GM18508 (cell line): ENCODE data around the gene FAM163B.

ENCODE experiments used
- ATAC-seq: cut with Tn5 transposase; IDR thresholded peaks from one replicate; pipeline ENCODE4 v1.9.1; 2021; ENCODE audit warnings: moderate number of reproducible peaks; ENCODE audit not compliant: insufficient read depth, unreplicated experiment

Gene FAM163B

DNA sequence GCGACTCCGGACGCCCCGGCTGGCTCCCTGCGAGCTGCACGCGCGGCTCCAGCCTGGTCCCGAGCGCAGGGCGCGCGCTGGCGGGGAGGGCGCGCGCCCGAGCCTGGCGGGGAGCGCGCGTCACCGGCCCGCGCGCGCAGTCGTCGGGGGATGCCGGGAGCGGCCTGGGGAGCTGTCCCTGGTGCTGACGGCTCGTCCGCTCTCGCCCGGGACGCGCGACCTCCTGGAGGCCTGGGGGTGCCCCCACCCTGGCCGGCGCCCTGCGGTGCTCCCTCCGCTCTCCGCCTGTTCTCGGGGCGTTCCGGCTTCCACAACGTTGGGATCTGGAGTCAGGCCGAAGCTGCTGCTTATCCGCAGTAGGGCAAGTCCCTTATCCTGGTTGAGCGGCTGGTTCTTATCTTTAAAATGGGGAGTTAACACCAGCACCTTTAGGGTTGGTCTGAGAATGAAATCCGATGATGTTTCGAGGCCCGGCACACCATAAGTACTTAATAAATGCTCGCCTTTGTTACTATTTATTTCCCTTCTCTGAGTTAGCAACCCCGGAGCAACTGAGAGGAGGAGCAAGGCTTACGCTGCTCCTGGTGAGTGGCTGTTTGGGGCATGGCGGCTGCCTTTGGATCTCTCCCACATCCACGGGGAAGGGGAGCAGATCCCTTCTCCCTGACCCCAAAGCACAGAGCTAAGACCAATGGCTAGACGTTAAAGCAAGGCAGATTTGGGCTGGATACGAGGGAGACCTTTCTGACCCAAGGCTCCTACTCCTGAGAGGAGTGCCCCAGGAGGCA is at the start of gene FAM163B:
FAM163B (minus strand) TSS at position 79 of the 788 bp plus-strand sequence. CDS start 29,166 bp downstream, outside the sequence.
- no peak for ATAC-seq

DNA sequence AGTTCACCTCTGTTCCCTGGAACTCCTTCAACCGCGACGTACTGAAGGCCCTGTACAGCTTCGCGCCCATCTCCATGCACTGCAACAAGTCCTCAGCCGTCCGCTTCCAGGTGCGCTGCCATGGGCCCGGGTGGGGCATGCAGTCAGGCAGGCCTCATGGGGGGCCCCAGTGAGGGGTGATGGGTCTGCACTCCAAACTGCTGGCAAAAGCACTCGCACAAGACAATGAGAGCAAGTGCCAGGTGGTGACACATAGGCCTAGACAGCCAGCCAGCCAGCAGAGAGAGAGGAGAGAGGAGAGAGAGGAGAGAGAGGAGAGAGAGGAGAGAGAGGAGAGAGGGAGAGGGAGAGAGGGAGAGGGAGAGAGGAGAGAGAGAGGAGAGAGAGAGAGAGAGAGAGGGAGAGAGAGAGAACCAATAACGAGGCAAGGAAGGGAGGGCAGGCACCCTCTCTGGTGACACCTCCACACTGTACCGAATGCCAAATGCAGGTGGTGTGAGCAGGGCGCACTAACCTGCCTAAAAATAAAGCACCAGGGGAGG is 48.0 kb upstream of the FAM163B start:
- no peak for ATAC-seq

GRCh38 chr9:133656211-133657119 is 47.3 kb upstream of the FAM163B start:
- no peak for ATAC-seq

DNA sequence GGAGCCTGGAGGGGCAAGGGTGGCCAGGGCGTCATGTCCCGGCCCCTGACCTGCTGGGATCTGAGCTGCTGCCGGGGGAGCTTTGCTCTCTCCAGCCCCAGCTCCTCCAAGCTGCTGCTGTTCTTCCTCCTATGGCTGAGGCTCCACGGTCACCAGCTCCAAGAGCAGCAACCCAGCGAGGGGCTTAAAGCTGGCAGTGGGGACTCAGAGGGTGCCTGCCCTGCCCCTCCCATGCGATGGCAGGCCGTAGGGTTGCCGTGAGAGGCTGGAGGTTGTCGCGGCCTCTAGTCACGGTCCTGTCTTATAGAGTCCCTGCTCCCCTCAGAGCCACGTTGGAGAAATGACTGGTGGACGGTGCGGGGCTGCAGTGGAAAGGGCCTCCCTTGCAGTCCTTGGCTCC is 46.5 kb upstream of the FAM163B start:
- ATAC-seq = no peak

DNA sequence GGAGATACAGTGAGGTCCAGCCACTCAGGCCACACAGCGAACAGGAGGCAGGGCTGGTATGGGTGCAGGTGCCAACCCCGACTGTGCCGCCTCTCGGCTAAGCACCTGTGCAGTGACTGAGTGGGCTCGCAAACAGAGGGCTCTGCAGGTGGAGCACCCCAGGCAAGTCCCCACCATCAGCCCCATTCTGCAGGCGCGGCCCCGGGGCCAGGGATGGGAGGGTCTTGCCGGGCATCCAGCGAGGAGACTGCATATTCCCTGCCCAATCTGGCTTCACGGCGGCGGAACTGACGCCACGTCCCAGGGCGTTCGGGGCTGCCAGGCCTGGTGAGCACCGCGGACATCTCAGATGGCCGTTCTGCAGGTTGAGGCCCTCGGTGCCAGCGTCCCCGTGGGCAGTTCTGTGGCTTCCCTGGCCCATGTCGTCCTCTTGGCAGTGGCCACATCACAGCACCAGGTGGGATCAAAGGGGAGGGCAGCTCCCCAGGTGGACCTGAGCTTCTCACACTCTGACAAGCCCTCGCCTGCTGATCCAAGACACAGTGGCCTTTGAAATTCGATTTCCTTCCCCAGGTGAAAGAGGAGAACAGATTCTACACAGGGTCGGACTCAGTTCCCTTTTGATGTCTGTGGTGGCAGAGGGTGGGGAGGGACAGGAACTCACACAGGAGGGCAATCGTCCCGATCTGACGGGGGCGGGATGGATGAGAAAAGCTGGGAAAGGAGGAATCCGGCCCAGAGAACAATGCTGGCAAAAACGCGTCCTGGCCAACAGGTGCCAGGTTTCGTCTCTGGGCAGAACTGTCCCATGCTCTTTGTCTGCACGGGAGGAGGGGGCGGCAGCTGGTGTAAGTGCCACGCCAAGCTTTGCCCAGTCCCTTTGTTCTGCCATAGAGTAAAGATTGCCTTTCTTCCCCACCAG is 45.8 kb upstream of the FAM163B start:
- ATAC-seq = no peak

DNA sequence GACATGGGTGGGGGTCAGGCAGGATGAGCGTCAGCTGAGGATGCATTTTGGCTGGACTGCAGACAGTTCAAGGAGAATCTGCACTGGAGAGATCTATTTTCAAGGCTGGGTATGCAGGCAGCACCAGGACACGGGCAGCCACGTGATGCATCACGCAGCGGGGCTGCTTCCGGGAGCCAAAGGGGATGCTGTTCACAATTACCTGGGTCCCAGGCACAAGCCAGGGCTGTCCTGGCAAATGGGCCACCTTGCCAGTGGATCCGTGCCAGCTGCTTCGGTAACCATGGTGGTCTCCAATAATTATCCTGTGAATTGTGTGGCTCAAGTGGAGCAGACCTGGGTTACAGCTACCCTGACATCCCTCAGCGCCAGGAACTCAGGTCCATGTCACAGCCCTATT is 44.4 kb upstream of the FAM163B start:
- ATAC-seq = no peak

DNA sequence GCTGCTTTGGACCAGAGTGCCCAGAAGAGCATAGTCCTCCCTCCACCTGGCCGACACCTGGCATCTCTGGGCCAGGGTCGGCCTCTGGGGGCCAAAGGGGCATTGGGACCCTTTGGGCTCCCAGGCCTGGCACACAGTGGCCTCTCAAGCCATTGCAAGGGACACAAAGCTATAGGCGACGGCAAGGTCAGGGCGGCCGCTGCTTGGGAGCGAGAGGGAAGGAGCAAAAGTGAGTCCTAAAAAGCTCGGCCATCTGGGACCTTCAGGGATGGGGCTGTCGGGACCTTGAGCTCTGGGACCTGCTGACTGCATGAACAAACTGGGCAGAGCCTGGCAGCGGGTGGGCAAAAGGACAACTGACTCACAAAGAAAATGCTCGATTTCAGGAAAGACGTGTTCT is 40.8 kb upstream of the FAM163B start:
- ATAC-seq = no peak

- no peak for ATAC-seq
These were observed 40.0 kb upstream of the FAM163B start for GRCh38 chr9:133649194-133649593.

DNA sequence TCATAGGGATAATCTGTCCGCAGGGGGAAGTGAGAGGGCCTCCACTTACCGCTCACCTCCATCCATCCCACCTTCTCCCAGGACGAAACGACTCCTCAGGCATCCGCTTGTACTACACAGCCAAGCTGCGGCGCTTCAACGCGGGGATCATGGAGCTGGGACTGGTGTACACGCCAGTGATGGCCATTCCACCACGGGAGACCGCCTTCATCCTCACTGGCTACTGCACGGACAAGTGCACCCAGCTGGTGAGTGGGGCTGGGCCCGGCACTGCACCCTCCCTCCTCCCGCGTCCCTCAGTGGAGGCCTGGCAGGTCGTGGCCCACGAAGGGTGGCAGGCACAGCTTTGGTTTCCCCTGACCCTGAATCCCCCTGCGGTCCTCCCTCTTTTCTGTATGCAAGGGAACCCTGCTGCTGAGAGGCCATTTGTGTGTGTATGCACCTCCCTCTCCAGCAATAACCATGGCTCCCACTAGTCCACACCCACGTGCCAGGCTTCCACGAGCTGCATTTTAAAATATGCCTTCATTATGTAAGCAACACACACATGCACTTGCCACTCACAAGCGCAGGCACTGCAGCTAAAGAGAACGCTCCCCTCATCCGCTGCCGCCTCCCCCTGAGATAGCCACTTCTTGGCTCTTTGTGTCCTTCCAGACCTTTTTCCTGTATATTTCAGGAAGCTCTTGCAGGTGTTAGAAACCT is 38.7 kb upstream of the FAM163B start:
- no peak for ATAC-seq

GRCh38 chr9:133647148-133647547 is 38.0 kb upstream of the FAM163B start:
- no peak for ATAC-seq

DNA sequence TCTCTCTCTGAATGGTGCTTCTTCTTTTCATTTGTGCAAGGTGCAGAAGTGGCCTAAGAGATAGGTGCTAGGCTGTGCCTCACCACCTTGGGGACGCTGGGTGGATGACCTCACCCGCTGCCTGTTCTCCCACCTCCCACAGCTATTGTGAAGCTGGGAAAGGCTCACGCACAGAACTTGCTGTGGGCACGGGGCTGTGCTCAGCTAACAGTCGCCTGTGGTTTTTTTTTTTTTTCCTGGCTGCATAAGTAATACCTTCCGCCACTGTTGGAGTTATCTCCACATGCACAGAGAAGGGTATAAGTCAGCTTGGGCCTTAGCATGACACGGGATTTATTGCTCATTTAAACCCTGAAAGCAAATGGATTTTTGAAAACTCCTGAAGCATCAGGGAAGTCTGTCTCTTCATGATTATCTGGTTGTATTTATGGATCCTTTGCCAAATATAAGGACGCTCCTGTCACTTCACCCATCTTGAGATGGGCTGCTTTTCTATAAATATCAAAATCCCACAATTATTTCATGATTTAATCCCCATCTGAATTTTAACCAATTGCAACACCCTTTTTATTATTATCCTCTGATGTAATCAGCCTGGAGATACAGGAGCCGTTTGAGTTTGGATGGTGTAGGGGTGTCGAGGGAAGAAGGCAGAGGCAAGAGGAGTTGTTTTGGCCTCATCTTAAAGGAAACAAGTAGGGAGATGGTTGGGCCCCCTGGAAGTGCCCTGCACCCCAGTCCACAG is 36.0 kb upstream of the FAM163B start:
- no peak for ATAC-seq

DNA sequence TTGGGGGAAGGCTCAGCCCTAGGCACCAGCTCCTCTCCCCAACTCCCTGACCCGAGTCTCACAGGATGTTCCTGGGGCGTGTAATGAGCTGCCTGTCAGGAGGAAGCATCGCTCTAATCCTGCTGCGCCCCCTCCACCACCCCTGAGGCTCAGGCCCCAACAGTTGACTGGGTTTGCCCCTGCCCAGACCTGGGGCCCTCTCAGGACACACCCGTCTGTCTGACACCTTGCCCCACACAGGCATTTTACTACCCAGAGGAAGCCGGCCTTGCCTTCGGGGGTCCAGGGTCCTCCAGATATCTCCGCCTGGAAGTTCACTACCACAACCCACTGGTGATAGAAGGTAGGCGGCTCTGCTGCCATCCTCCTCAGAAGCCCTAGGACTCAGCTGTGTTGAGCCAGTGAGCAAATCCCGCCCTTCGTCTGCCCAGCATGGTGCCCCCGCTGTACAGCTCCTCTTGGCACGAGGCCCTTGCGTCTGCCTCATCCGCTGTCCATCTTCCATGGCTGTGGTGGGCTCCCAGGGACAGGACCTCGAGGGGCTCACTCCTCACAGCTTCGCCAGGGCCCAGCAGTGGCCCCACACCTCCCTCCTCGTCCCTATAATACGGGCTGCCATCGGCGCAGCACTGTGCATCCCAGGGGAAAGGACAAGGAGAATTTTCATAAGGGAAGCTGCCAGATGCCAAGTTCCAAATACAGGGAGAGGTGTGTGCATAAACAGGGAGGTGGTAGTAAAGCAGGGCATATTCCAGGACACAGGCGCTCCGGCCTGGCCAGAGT is 35.0 kb upstream of the FAM163B start:
- no peak for ATAC-seq

GRCh38 chr9:133643362-133643755 is 34.2 kb upstream of the FAM163B start:
- ATAC-seq = no peak

DNA sequence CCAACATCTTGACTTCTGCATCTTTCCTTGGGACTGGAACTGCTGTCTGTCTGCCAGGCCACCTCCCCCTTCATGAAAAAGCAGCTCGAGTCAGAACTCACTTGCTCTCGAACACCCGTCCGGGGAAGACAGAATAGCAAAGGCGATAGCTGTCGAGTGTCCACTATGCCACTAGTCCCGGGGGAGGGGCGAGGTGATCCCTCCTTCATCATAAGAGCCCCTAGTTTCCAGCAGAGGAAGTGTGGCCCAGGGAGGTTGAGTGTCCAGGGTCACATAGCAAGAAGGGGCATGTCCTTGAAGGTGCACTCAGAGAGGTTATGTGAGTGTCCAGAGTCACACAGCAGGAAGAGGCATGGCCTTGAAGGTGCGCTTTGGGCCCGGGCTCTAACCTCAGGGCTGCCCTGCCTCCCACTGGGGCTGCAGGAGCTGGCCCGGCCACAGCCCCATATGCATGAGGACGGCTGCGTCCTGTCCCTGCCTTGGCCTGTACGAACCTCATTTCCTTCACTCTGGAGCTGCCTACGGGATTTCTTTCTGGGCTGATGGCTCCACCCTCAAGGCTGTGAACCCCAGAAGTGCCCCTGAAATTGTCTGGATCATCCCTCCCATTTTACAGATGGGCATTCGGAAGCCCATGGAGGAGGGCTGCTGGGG is 33.6 kb upstream of the FAM163B start:
- no peak for ATAC-seq

DNA sequence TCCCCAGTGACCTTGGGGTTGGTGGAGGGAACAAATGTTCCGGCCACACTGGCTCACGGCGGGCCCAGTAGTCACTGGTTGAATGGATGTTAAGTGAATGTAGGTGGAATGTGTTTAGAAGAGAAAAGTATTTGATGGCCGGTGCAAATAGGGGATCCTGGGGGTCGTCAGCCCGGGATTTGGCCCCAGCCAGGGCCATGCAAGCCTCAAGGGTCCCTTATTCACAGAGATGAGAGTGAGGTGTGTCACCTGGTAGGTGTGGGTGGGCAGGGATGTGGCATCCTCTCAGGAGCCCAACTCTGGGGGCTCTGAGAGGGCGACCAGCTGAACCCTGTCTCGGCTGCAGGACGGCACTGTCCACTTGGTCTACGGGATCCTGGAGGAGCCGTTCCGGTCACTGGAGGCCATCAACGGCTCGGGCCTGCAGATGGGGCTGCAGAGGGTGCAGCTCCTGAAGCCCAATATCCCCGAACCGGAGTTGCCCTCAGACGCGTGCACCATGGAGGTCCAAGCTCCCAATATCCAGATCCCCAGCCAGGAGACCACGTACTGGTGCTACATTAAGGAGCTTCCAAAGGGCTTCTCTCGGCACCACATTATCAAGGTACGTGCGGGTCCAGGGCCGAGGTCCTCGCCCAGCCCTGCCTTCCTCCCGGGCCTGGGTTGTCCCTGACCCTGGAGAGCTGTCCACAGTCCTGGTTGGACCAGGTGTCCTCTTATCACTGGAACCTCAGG is 32.8 kb upstream of the FAM163B start:
- ATAC-seq = no peak

DNA sequence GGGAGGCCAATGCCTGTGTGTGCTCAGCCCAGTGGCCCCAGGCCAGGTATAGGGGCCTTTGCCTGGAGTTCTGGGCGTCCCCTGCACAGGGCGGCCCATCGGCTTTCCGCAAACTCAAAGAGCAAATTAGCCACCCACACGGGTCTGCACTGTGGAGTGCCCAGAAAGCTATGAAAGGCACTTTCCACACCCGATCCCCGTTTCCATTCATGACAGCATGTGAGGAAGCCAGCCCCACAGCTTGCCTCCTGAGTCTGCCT is 32.1 kb upstream of the FAM163B start:
- no peak for ATAC-seq
